Suprapubic skin (tissue), 4 donors: ENCODE data around the gene SPAG9. TPM values are rescaled to one million over a fixed set of nuclear protein-coding genes. Genes with fewer than 3 reads are reported as not detected.

Source experiments
- DNase-seq, 2 donors: peaks; one replicate each; pipeline ENCODE4 v3.0.0-alpha.2; 2019; ENCODE audit warnings: low spot score in 2 of 2
- H3K27ac ChIP-seq: fragments of 200-600 bp; sonication (generic); one replicate; pipeline ENCODE4 v1.5.1; 2019
- H3K27me3 ChIP-seq: fragments of 200-600 bp; sonication (generic); one replicate; pipeline ENCODE4 v1.5.1; 2019
- H3K36me3 ChIP-seq: fragments of 200-600 bp; sonication (generic); one replicate; pipeline ENCODE4 v1.5.1; 2019
- H3K4me1 ChIP-seq: fragments of 200-600 bp; sonication (generic); one replicate; pipeline ENCODE4 v1.5.1; 2019
- H3K4me3 ChIP-seq: fragments of 200-600 bp; sonication (generic); one replicate; pipeline ENCODE4 v1.5.1; 2019; ENCODE audit warnings: mild to moderate bottlenecking
- H3K9me3 ChIP-seq: fragments of 200-600 bp; sonication (generic); one replicate; pipeline ENCODE4 v1.5.1; 2019
- CTCF ChIP-seq, 2 donors: fragments of 200-600 bp in 1 of 2; fragments of 450-650 bp in 1 of 2; sonication (generic) in 1 of 2; IDR thresholded peaks; one replicate each; pipeline ENCODE4 v1.5.1; 2016 to 2019; ENCODE audit warnings: antibody characterized with exemption in 2 of 2, mild to moderate bottlenecking in 1 of 2, moderate library complexity in 1 of 2
- EP300 ChIP-seq: sonication (generic); formaldehyde crosslinking; IDR thresholded peaks from one replicate; pipeline ENCODE4 v1.6.1; 2017; ENCODE audit warnings: antibody characterized with exemption
- POLR2A ChIP-seq, 2 donors: fragments of 450-650 bp; IDR thresholded peaks; one replicate each; pipeline ENCODE4 v1.6.1; 2017; ENCODE audit warnings: antibody characterized with exemption in 2 of 2, mild to moderate bottlenecking in 2 of 2, moderate library complexity in 2 of 2
- POLR2AphosphoS5 ChIP-seq, 3 donors: sonication (generic); formaldehyde crosslinking; IDR thresholded peaks; one replicate each; pipeline ENCODE4 v1.6.1; 2017; ENCODE audit warnings: antibody characterized with exemption in 3 of 3
- WGBS: methylation state at CpG from one replicate; pipeline ENCODE4 v1.1.5; 2018; 5-methylcytosine and 5-hydroxymethylcytosine counted together
- total RNA-seq, 4 donors: library from RNA; depleted of rRNA; stranded (reverse); fragments of >200 nt; gene quantifications; one replicate each; pipeline ENCODE4 v1.1.0, GENCODE V29; 2016

The SPAG9 gene
- total RNA-seq, 4 donors from 2014 or later = 68.8 to 176 (median 80.6) TPM

- Histone ChIP-seq H3K27ac (peak overlapping the region; percentile 78), H3K4me1 (peaks cover 60% of the 10 kb centered on the region), H3K36me3 (no peaks in the 10 kb centered on the region), H3K4me3 (no peak overlapping the region), H3K27me3 (no peaks in the 10 kb centered on the region), H3K9me3 (no peaks in the 10 kb centered on the region)
- TF ChIP-seq EP300 (no peak), POLR2AphosphoS5 (IDR thresholded peaks at IDR 0.05) (no peak), CTCF (IDR thresholded peaks at IDR 0.05) (no peak), POLR2A (IDR thresholded peaks at IDR 0.05) (no peak)
- WGBS = 64% methylated on average over 15 of the region's 15 CpGs
- peak in 1 of 2 donors; percentile 78 for DNase-seq
Measured at GRCh38 chr17:50947782-50948543, 172.7 kb downstream of the SPAG9 start.

- no peaks in the 10 kb centered on the region for H3K27me3 ChIP-seq
- H3K9me3 ChIP-seq = no peaks in the 10 kb centered on the region
- H3K4me1 ChIP-seq = peaks cover 57% of the 10 kb centered on the region
- TF ChIP-seq POLR2AphosphoS5 (IDR thresholded peaks at IDR 0.05) = no peak
- no peak for TF ChIP-seq POLR2A (IDR thresholded peaks at IDR 0.05)
- TF ChIP-seq EP300 = no peak
- no peak for TF ChIP-seq CTCF (IDR thresholded peaks at IDR 0.05)
- H3K27ac ChIP-seq = peak overlapping the region; percentile 78
- peak; percentile 66 to 78 for DNase-seq
- 92% methylated on average over 19 of the region's 19 CpGs for WGBS
- no peaks in the 10 kb centered on the region for H3K36me3 ChIP-seq
- H3K4me3 ChIP-seq = no peak overlapping the region
Measured at GRCh38 chr17:50946891-50947781, 173.5 kb downstream of the SPAG9 start.

- no peaks in the 10 kb centered on the region for H3K36me3 ChIP-seq
- H3K4me1 ChIP-seq = peaks cover 51% of the 10 kb centered on the region
- H3K4me3 ChIP-seq = no peak overlapping the region
- no peak overlapping the region for H3K27ac ChIP-seq
- H3K27me3 ChIP-seq = no peaks in the 10 kb centered on the region
- DNase-seq = peak; percentile 60 to 64
- TF ChIP-seq POLR2A (IDR thresholded peaks at IDR 0.05) = no peak
- TF ChIP-seq POLR2AphosphoS5 (IDR thresholded peaks at IDR 0.05) = no peak
- TF ChIP-seq CTCF (IDR thresholded peaks at IDR 0.05) = no peak
- TF ChIP-seq EP300 = no peak
- 93% methylated on average over 10 of the region's 12 CpGs for WGBS
- H3K9me3 ChIP-seq = no peaks in the 10 kb centered on the region
Measured at GRCh38 chr17:50946223-50946890, 174.3 kb downstream of the SPAG9 start.

GRCh38 chr17:50945779-50946222 is 174.9 kb downstream of the SPAG9 start:
- Histone ChIP-seq H3K4me1 (peaks cover 45% of the 10 kb centered on the region), H3K4me3 (no peak overlapping the region), H3K36me3 (no peaks in the 10 kb centered on the region), H3K9me3 (no peaks in the 10 kb centered on the region), H3K27ac (no peak overlapping the region), H3K27me3 (no peaks in the 10 kb centered on the region)
- 82% methylated on average over 3 of the region's 3 CpGs for WGBS
- DNase-seq = no peak
- no peak for TF ChIP-seq EP300
- no peak for TF ChIP-seq POLR2A (IDR thresholded peaks at IDR 0.05)
- TF ChIP-seq CTCF (IDR thresholded peaks at IDR 0.05) = no peak
- no peak for TF ChIP-seq POLR2AphosphoS5 (IDR thresholded peaks at IDR 0.05)
